ENCODE measurements around the gene PTPRM. TPM values are rescaled to one million over a fixed set of nuclear protein-coding genes. Genes with fewer than 3 reads are reported as not detected.

PTPRM gene
- total RNA-seq, 1 experiment from 2014 or later = 6.2 TPM

GRCh38 chr18:7691206-7691605 is 124.1 kb downstream of the PTPRM start:
- no peak overlapping the region for H2BK5ac ChIP-seq (ENCODE audit: insufficient read length, low read length)
- TF ChIP-seq CTCF (conservative IDR thresholded peaks at IDR 0.05) = no peak
- no peak overlapping the region for H3K4me3 Mint-ChIP-seq
- WGBS (ENCODE audit: extremely low coverage, insufficient read length, low lambda C conversion rate) = no CpG with 5 or more reads among the region's 3 CpGs
- H3K23ac ChIP-seq (ENCODE audit: insufficient read length, low read depth, low read length) = no peak overlapping the region
- H4K20me1 ChIP-seq (ENCODE audit: control insufficient read depth, insufficient read depth, insufficient read length) = no peaks in the 10 kb centered on the region
- no peaks in the 10 kb centered on the region for H3K79me1 ChIP-seq (ENCODE audit: insufficient read depth, low read depth, low read length, poor library complexity, severe bottlenecking)
- no peaks in the 10 kb centered on the region for H3K9me3 Mint-ChIP-seq
- H3K56ac ChIP-seq (ENCODE audit: insufficient read length, low read depth, low read length) = no peak overlapping the region
- H3K4me1 Mint-ChIP-seq = 0 out of 4 replicates have a peak, but pooled peaks cover 0 to 3% of the 10 kb centered on the region in 2 experiments
- H4K5ac ChIP-seq (ENCODE audit: insufficient read length, low read depth, low read length) = no peak overlapping the region
- no peak overlapping the region for H2AFZ ChIP-seq (ENCODE audit: low read length)
- no peak overlapping the region for H4K8ac ChIP-seq (replicated peaks; ENCODE audit: insufficient read length, low read depth, low read length)
- H3K4me2 ChIP-seq (ENCODE audit: insufficient read depth, insufficient read length, low read length) = no peak overlapping the region
- H4K91ac ChIP-seq (ENCODE audit: insufficient read length, low read depth, low read length) = no peak overlapping the region
- H3K4me1 ChIP-seq (ENCODE audit: insufficient read depth, low read length) = no peaks in the 10 kb centered on the region
- H2BK20ac ChIP-seq (ENCODE audit: low read depth, low read length, poor library complexity, severe bottlenecking) = no peak overlapping the region
- H3T11ph ChIP-seq (ENCODE audit: low read length) = no peak overlapping the region
- no peak overlapping the region for H2BK12ac ChIP-seq (ENCODE audit: insufficient read length, low read depth, low read length)
- peaks cover 8% of the 10 kb centered on the region; the same call in 1 of the 2 replicates for H3K27me3 Mint-ChIP-seq (ENCODE audit: low read depth)
- H2AK5ac ChIP-seq (ENCODE audit: insufficient read length, low read length) = no peak overlapping the region
- no peak overlapping the region for H3K9ac ChIP-seq (ENCODE audit: extremely low read depth, insufficient read length, low read length)
- no peak overlapping the region for H3K27ac Mint-ChIP-seq
- H2BK120ac ChIP-seq (ENCODE audit: low read depth, low read length, poor library complexity, severe bottlenecking) = no peak overlapping the region
- H3K27me3 ChIP-seq (ENCODE audit: insufficient read depth, low read length) = no peaks in the 10 kb centered on the region
- H3K14ac ChIP-seq (ENCODE audit: insufficient read depth, low read length) = no peak overlapping the region
- no peak overlapping the region for H2BK15ac ChIP-seq (ENCODE audit: low read depth, low read length)
- DNase-seq = no peak
- no peak overlapping the region for H3K27ac ChIP-seq (ENCODE audit: insufficient read length, low read depth, low read length)
- no peaks in the 10 kb centered on the region for H3K23me2 ChIP-seq (ENCODE audit: insufficient read length, low read depth, low read length, poor library complexity, severe bottlenecking)
- H3K79me2 ChIP-seq (ENCODE audit: insufficient read depth, low read length) = no peaks in the 10 kb centered on the region
- H3K18ac ChIP-seq (ENCODE audit: insufficient read length, low read depth, low read length) = no peak overlapping the region
- no peaks in the 10 kb centered on the region for H3K36me3 Mint-ChIP-seq (ENCODE audit: insufficient read depth in 1 of 3, low read depth in 3 of 3)
- no peak overlapping the region for H3K4ac ChIP-seq (ENCODE audit: low read depth, low read length)
- H3K9me3 ChIP-seq (ENCODE audit: control insufficient read depth, low read depth, low read length) = no peaks in the 10 kb centered on the region
